Measurements from ENCODE around the gene ZNF665.
"Not testable (repeated sequence)": the region's sequence is repeated elsewhere in the genome, so short reads cannot be mapped to it uniquely, and the experiment has no call there.

GRCh38 chr19:53211554-53211953 lies 18.4 kb upstream of the ZNF665 start:
- not testable (repeated sequence) for TF ChIP-seq CTCF, POLR2A, POLR2AphosphoS5, EP300 (IDR thresholded peaks at IDR 0.05)
